Measurements from ENCODE around the gene LRRC26.

The LRRC26 gene, protein sequence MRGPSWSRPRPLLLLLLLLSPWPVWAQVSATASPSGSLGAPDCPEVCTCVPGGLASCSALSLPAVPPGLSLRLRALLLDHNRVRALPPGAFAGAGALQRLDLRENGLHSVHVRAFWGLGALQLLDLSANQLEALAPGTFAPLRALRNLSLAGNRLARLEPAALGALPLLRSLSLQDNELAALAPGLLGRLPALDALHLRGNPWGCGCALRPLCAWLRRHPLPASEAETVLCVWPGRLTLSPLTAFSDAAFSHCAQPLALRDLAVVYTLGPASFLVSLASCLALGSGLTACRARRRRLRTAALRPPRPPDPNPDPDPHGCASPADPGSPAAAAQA

DNA sequence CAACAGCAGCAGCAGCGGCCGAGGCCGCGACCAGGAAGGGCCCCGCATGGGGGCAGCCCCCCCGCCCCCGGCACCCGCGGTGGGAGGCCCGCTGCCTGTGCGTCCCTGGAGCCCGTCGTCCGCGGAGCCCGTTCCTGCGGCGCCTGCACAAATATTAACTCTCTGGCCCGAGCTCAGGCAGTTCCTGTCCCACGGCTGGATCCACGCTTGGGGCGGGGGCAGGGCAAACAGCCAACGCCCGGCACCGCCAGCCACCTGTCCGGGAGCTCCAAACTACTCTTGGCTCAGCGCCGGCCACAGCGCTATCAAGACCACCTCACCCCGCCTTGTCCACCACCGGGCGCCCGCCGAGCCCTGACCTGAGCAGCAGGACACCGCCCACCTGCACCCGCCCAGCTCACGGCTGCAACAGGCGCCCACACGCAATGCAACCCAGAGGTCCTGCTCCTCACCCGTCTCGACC, at the start of gene LRRC26:
LRRC26 (minus strand) TSS at position 156 of the 463 bp plus-strand sequence; CDS start at position 48, 108 bp downstream.
- no peak within 1 kb of the TSS for H3K27ac ChIP-seq (ENCODE audit: low read length)
- H3K9me3 ChIP-seq (ENCODE audit: control insufficient read depth in 2 of 2, low read length in 2 of 2): no peaks in the 10 kb centered on the region
- peaks cover 26% of the 10 kb centered on the region for H3K4me1 ChIP-seq (ENCODE audit: control insufficient read depth, insufficient read depth, low read length)
- no peaks in the 10 kb centered on the region for H3K36me3 ChIP-seq (ENCODE audit: control insufficient read depth in 2 of 2, insufficient read depth in 2 of 2, low read length in 2 of 2)
- peaks cover 39 to 57% of the 10 kb centered on the region in 2 donors for H3K27me3 ChIP-seq (ENCODE audit: control insufficient read depth in 1 of 2, insufficient read depth in 2 of 2, low read length in 2 of 2)
- H3K9ac ChIP-seq (ENCODE audit: low read length in 2 of 2): no peak within 1 kb of the TSS
- H3K4me3 ChIP-seq (ENCODE audit: low read length in 2 of 2): peak within 1 kb of the TSS; percentile 27 to 64

- Histone ChIP-seq H3K4me1 (ENCODE audit: control insufficient read depth, insufficient read depth, low read length) (peaks cover 16% of the 10 kb centered on the region), H3K9me3 (ENCODE audit: control insufficient read depth in 2 of 2, low read length in 2 of 2) (no peaks in the 10 kb centered on the region), H3K9ac (ENCODE audit: low read length in 2 of 2) (no peak overlapping the region), H3K27me3 (ENCODE audit: control insufficient read depth in 1 of 2, insufficient read depth in 2 of 2, low read length in 2 of 2) (no peaks in the 10 kb centered on the region), H3K4me3 (ENCODE audit: low read length in 2 of 2) (no peak overlapping the region), H3K27ac (ENCODE audit: low read length) (no peak overlapping the region), H3K36me3 (ENCODE audit: control insufficient read depth in 2 of 2, insufficient read depth in 2 of 2, low read length in 2 of 2) (no peaks in the 10 kb centered on the region)
Observed at GRCh38 chr9:137218754-137219271, 49.0 kb upstream of the LRRC26 start.

- Histone ChIP-seq H3K27me3 (ENCODE audit: control insufficient read depth in 1 of 2, insufficient read depth in 2 of 2, low read length in 2 of 2) (no peaks in the 10 kb centered on the region), H3K4me3 (ENCODE audit: low read length in 2 of 2) (no peak overlapping the region), H3K4me1 (ENCODE audit: control insufficient read depth, insufficient read depth, low read length) (peaks cover 13% of the 10 kb centered on the region), H3K9me3 (ENCODE audit: control insufficient read depth in 2 of 2, low read length in 2 of 2) (no peaks in the 10 kb centered on the region), H3K9ac (ENCODE audit: low read length in 2 of 2) (no peak overlapping the region), H3K36me3 (ENCODE audit: control insufficient read depth in 2 of 2, insufficient read depth in 2 of 2, low read length in 2 of 2) (no peaks in the 10 kb centered on the region), H3K27ac (ENCODE audit: low read length) (no peak overlapping the region)
Observed at GRCh38 chr9:137218212-137218753, 48.4 kb upstream of the LRRC26 start.

- H3K27ac ChIP-seq (ENCODE audit: low read length): no peak overlapping the region
- peak overlapping the region in 1 of 2 donors; percentile 15 for H3K4me3 ChIP-seq (ENCODE audit: low read length in 2 of 2)
- no peaks in the 10 kb centered on the region for H3K27me3 ChIP-seq (ENCODE audit: control insufficient read depth in 1 of 2, insufficient read depth in 2 of 2, low read length in 2 of 2)
- H3K9ac ChIP-seq (ENCODE audit: low read length in 2 of 2): no peak overlapping the region
- H3K9me3 ChIP-seq (ENCODE audit: control insufficient read depth in 2 of 2, low read length in 2 of 2): no peaks in the 10 kb centered on the region
- peaks cover 6% of the 10 kb centered on the region for H3K4me1 ChIP-seq (ENCODE audit: control insufficient read depth, insufficient read depth, low read length)
- H3K36me3 ChIP-seq (ENCODE audit: control insufficient read depth in 2 of 2, insufficient read depth in 2 of 2, low read length in 2 of 2): no peaks in the 10 kb centered on the region
Observed at GRCh38 chr9:137217276-137218211, 47.7 kb upstream of the LRRC26 start.

- Histone ChIP-seq H3K36me3 (ENCODE audit: control insufficient read depth in 2 of 2, insufficient read depth in 2 of 2, low read length in 2 of 2) (no peaks in the 10 kb centered on the region), H3K9ac (ENCODE audit: low read length in 2 of 2) (no peak overlapping the region), H3K4me3 (ENCODE audit: low read length in 2 of 2) (no peak overlapping the region), H3K9me3 (ENCODE audit: control insufficient read depth in 2 of 2, low read length in 2 of 2) (no peaks in the 10 kb centered on the region), H3K27ac (ENCODE audit: low read length) (no peak overlapping the region), H3K27me3 (ENCODE audit: control insufficient read depth in 1 of 2, insufficient read depth in 2 of 2, low read length in 2 of 2) (no peaks in the 10 kb centered on the region), H3K4me1 (ENCODE audit: control insufficient read depth, insufficient read depth, low read length) (peaks cover under 1% of the 10 kb centered on the region)
Observed at GRCh38 chr9:137216188-137216965, 46.5 kb upstream of the LRRC26 start.

DNA sequence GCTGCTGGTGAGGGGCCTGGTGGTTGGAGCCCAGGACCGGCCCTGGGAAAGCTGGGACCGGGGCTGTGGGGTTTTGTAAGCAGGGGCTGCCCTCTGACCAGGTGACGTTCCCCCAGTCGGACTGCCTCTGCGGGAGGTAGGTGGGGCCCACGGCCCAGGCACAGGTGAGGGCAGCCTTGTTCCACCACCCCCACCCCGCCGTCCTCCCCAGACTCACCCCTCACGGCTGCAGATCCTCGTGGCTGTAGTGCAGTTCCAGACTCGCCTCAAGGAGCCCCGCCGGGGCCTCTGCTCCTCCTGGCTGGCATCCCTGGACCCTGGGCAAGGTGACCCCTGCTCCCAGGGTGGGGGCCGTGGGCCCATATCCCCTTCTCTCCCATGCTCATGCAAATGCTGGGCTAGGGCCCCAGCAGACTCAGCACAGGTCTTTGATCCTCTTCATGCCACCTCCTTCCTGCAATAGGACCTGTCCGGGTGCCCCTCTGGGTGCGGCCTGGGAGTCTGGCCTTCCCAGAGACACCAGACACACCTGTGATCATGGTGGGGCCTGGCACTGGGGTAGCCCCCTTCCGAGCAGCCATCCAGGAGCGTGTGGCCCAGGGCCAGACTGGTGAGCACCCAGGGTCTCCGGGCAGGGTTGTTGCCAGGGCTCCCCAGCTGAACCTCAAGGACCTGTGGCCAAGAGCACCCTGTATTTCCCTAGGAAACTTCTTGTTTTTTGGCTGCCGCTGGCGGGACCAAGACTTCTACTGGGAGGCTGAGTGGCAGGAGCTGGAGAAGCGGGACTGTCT, 45.5 kb upstream of the LRRC26 start:
- Histone ChIP-seq H3K4me3 (ENCODE audit: low read length in 2 of 2) (no peak overlapping the region), H3K27ac (ENCODE audit: low read length) (no peak overlapping the region), H3K4me1 (ENCODE audit: control insufficient read depth, insufficient read depth, low read length) (no peaks in the 10 kb centered on the region), H3K36me3 (ENCODE audit: control insufficient read depth in 2 of 2, insufficient read depth in 2 of 2, low read length in 2 of 2) (no peaks in the 10 kb centered on the region), H3K27me3 (ENCODE audit: control insufficient read depth in 1 of 2, insufficient read depth in 2 of 2, low read length in 2 of 2) (no peaks in the 10 kb centered on the region), H3K9me3 (ENCODE audit: control insufficient read depth in 2 of 2, low read length in 2 of 2) (no peaks in the 10 kb centered on the region), H3K9ac (ENCODE audit: low read length in 2 of 2) (no peak overlapping the region)

GRCh38 chr9:137214620-137215019, 44.8 kb upstream of the LRRC26 start:
- H3K36me3 ChIP-seq (ENCODE audit: control insufficient read depth in 2 of 2, insufficient read depth in 2 of 2, low read length in 2 of 2): no peaks in the 10 kb centered on the region
- no peak overlapping the region for H3K27ac ChIP-seq (ENCODE audit: low read length)
- H3K9me3 ChIP-seq (ENCODE audit: control insufficient read depth in 2 of 2, low read length in 2 of 2): no peaks in the 10 kb centered on the region
- no peak overlapping the region for H3K9ac ChIP-seq (ENCODE audit: low read length in 2 of 2)
- no peaks in the 10 kb centered on the region for H3K27me3 ChIP-seq (ENCODE audit: control insufficient read depth in 1 of 2, insufficient read depth in 2 of 2, low read length in 2 of 2)
- H3K4me1 ChIP-seq (ENCODE audit: control insufficient read depth, insufficient read depth, low read length): no peaks in the 10 kb centered on the region
- no peak overlapping the region for H3K4me3 ChIP-seq (ENCODE audit: low read length in 2 of 2)

DNA sequence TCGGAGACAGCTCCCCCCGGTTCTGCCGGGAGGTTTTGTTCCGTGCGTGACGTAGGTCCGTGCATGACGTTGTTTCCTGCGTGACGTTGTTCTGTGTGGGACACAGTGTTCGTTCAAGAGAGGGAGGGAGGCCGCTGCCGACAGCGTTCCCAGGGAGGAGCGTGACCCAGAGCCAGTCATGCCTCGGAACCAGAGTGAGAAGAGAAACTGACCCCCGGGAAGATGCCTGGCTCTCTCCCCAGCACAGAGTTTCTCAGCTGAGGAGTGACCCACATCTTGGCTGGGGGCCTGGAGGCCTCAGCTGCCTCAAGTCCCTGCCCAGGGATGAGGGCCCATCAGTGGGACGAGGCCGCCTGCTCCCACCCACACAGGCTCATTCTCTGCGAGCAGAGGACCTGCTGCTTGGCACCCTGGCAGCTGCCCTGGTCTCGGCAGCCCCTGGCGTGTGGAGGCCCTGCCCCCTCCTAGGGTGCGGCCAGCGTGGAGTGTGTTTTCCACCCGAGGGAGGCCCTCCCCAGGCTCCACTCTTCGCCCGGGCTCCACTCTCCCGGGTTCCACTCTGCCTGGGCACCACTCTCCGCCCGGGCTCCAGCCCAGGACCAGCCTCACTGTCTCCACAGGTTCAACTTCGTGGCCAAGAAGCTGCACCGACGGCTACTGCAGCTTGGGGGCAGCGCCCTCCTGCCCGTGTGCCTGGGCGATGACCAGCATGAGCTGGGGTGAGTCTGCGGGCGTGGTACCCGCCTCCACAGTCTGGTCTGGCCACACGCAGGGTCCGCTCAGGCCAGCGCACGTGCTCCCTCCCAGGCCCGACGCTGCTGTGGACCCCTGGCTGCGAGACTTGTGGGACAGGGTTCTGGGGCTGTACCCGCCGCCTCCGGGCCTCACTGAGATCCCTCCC, 43.6 kb upstream of the LRRC26 start:
- Histone ChIP-seq H3K4me3 (ENCODE audit: low read length in 2 of 2) (no peak overlapping the region), H3K27ac (ENCODE audit: low read length) (no peak overlapping the region), H3K27me3 (ENCODE audit: control insufficient read depth in 1 of 2, insufficient read depth in 2 of 2, low read length in 2 of 2) (no peaks in the 10 kb centered on the region), H3K4me1 (ENCODE audit: control insufficient read depth, insufficient read depth, low read length) (no peaks in the 10 kb centered on the region), H3K9ac (ENCODE audit: low read length in 2 of 2) (no peak overlapping the region), H3K36me3 (ENCODE audit: control insufficient read depth in 2 of 2, insufficient read depth in 2 of 2, low read length in 2 of 2) (no peaks in the 10 kb centered on the region), H3K9me3 (ENCODE audit: control insufficient read depth in 2 of 2, low read length in 2 of 2) (no peaks in the 10 kb centered on the region)

DNA sequence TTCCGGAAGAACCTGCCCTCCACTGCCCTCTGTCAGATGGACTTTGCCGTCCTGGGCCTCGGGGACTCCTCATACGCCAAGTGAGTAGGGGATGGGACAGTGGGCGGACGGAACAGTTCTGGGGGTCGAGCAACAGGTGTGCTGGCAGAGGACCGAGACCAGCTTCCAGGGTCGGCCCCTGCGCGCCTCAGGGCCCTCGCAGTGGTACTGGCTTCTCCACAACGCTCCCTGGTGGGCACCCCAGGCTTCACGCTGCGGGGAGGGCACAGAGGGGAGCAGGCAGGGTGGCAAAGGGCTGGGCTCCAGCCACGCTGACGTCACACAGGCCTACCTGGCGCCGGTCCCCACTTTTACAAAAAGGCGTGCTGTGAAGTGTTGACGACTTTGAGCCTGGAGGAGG, 42.7 kb upstream of the LRRC26 start:
- Histone ChIP-seq H3K27ac (ENCODE audit: low read length) (no peak overlapping the region), H3K4me3 (ENCODE audit: low read length in 2 of 2) (no peak overlapping the region), H3K27me3 (ENCODE audit: control insufficient read depth in 1 of 2, insufficient read depth in 2 of 2, low read length in 2 of 2) (no peaks in the 10 kb centered on the region), H3K36me3 (ENCODE audit: control insufficient read depth in 2 of 2, insufficient read depth in 2 of 2, low read length in 2 of 2) (no peaks in the 10 kb centered on the region), H3K9me3 (ENCODE audit: control insufficient read depth in 2 of 2, low read length in 2 of 2) (no peaks in the 10 kb centered on the region), H3K4me1 (ENCODE audit: control insufficient read depth, insufficient read depth, low read length) (no peaks in the 10 kb centered on the region), H3K9ac (ENCODE audit: low read length in 2 of 2) (no peak overlapping the region)

Measured in stomach smooth muscle (tissue), 2 donors.